Dedifferentiated amniotic fluid mesenchymal stem cell (primary cell): ENCODE data around the gene DCDC1.
A peak's percentile ranks its signal among the peaks of the same experiment; 100 is the strongest.
"Not testable (repeated sequence)": the region's sequence is repeated elsewhere in the genome, so short reads cannot be mapped to it uniquely, and the experiment has no call there.

Source experiments
- DNase-seq: peaks from one replicate; pipeline ENCODE4 v3.0.0-alpha.2; 2016; ENCODE audit errors: extremely low spot score

Gene DCDC1

GRCh38 chr11:31326470-31327148 lies 42.9 kb downstream of the DCDC1 start:
- DNase-seq = no peak

GRCh38 chr11:31325160-31325559 lies 44.4 kb downstream of the DCDC1 start:
- DNase-seq = peak; percentile 28

GRCh38 chr11:31323145-31323544 lies 46.4 kb downstream of the DCDC1 start:
- no peak for DNase-seq

GRCh38 chr11:31321494-31321893 lies 48.0 kb downstream of the DCDC1 start:
- not testable (repeated sequence) for DNase-seq

GRCh38 chr11:31303644-31304180 lies 65.8 kb downstream of the DCDC1 start:
- no peak for DNase-seq

GRCh38 chr11:31301549-31302510 lies 67.7 kb downstream of the DCDC1 start:
- DNase-seq = no peak

- no peak for DNase-seq
These were observed 74.2 kb downstream of the DCDC1 start for GRCh38 chr11:31295308-31295707.

GRCh38 chr11:31273527-31273926 lies 96.0 kb downstream of the DCDC1 start:
- not testable (repeated sequence) for DNase-seq

GRCh38 chr11:31267720-31268119 lies 101.8 kb downstream of the DCDC1 start:
- no peak for DNase-seq

GRCh38 chr11:31264834-31265233 lies 104.7 kb downstream of the DCDC1 start:
- no peak for DNase-seq

GRCh38 chr11:31262761-31263160 lies 106.8 kb downstream of the DCDC1 start:
- DNase-seq = no peak

- no peak for DNase-seq
These were observed 109.7 kb downstream of the DCDC1 start for GRCh38 chr11:31259797-31260196.

GRCh38 chr11:31254415-31254814 lies 115.1 kb downstream of the DCDC1 start:
- peak; percentile 36 for DNase-seq

GRCh38 chr11:31248768-31249167 lies 120.8 kb downstream of the DCDC1 start:
- no peak for DNase-seq

- no peak for DNase-seq
These were observed 122.2 kb downstream of the DCDC1 start for GRCh38 chr11:31247321-31247720.

GRCh38 chr11:31246451-31247165 lies 122.9 kb downstream of the DCDC1 start:
- DNase-seq = no peak

GRCh38 chr11:31243706-31244105 lies 125.8 kb downstream of the DCDC1 start:
- no peak for DNase-seq

GRCh38 chr11:31240340-31240904 lies 129.1 kb downstream of the DCDC1 start:
- no peak for DNase-seq

GRCh38 chr11:31237819-31238760 lies 131.4 kb downstream of the DCDC1 start:
- no peak for DNase-seq

GRCh38 chr11:31236143-31236542 lies 133.4 kb downstream of the DCDC1 start:
- DNase-seq = no peak
